Thyroid gland (tissue), 4 donors: ENCODE results near the gene MPPED1. TPM values are rescaled to one million over a fixed set of nuclear protein-coding genes. Genes with fewer than 3 reads are reported as not detected.

Source experiments
- DNase-seq, 2 donors: peaks; one replicate each; pipeline ENCODE4 v3.0.0-alpha.2; 2019
- H3K27ac ChIP-seq, 3 donors: fragments of 200-600 bp; sonication (generic); 1 replicate in 2 of 3; 2 replicates in 1 of 3; pipeline ENCODE4 v1.5.1; 2016 to 2019; ENCODE audit warnings: mild to moderate bottlenecking in 1 of 3, moderate library complexity in 1 of 3
- H3K27me3 ChIP-seq: fragments of 200-600 bp; sonication (generic); one replicate; pipeline ENCODE4 v1.5.1; 2019
- H3K36me3 ChIP-seq, 2 donors: fragments of 200-600 bp; sonication (generic); one replicate each; pipeline ENCODE4 v1.5.1; 2016 to 2019
- H3K4me1 ChIP-seq, 2 donors: fragments of 200-600 bp; sonication (generic); one replicate each; pipeline ENCODE4 v1.5.1; 2017 to 2019
- H3K4me3 ChIP-seq, 3 donors: fragments of 200-600 bp; sonication (generic); replicated peaks in 1 of 3; 1 replicate in 2 of 3; 2 replicates in 1 of 3; pipeline ENCODE4 v1.5.1; 2016; ENCODE audit warnings: mild to moderate bottlenecking in 1 of 3
- H3K9me3 ChIP-seq: fragments of 200-600 bp; sonication (generic); one replicate; pipeline ENCODE4 v1.5.1; 2017
- CTCF ChIP-seq, 6 experiments: fragments of 200-600 bp in 3 of 6; fragments of 450-650 bp in 3 of 6; sonication (generic) in 3 of 6; IDR thresholded peaks; one replicate each; pipeline ENCODE4 v1.5.1; 2016 to 2019; ENCODE audit warnings: antibody characterized with exemption in 6 of 6, mild to moderate bottlenecking in 2 of 6, inconsistent platforms in 1 of 6, moderate library complexity in 1 of 6
- POLR2A ChIP-seq, 2 donors: fragments of 450-650 bp; IDR thresholded peaks; one replicate each; pipeline ENCODE4 v1.6.1; 2017; ENCODE audit warnings: antibody characterized with exemption in 2 of 2, mild to moderate bottlenecking in 2 of 2, moderate library complexity in 1 of 2
- WGBS, 2 donors: methylation state at CpG; one replicate each; pipeline ENCODE4 v1.1.5; 2017; 5-methylcytosine and 5-hydroxymethylcytosine counted together
- intact Hi-C: fragments of 100-400 bp; cut with DNase I; formaldehyde crosslinking; loops from one replicate; pipeline ENCODE4 v1.15.1; 2023
- total RNA-seq, 4 donors: library from RNA; depleted of rRNA; stranded (reverse); fragments of >200 nt; gene quantifications; one replicate each; pipeline ENCODE4 v1.2.3, GENCODE V29; 2016

MPPED1 gene
- total RNA-seq, 4 donors from 2014 or later, result not detected

- Histone ChIP-seq H3K4me1 (no peaks in the 10 kb centered on the region), H3K27me3 (no peaks in the 10 kb centered on the region), H3K36me3 (no peaks in the 10 kb centered on the region), H3K9me3 (no peaks in the 10 kb centered on the region), H3K27ac (no peak overlapping the region), H3K4me3 (no peak overlapping the region)
- intact Hi-C loops, result no loop called here
- 88 to 89% methylated on average over 5 of the region's 5 CpGs for WGBS, 2 donors
- TF ChIP-seq CTCF (IDR thresholded peaks at IDR 0.05), result no peak
- no peak for TF ChIP-seq POLR2A (IDR thresholded peaks at IDR 0.05)
- DNase-seq, result no peak
Observed at GRCh38 chr22:43493297-43493696, 81.5 kb downstream of the MPPED1 start.

GRCh38 chr22:43497956-43498855 lies 86.4 kb downstream of the MPPED1 start:
- intact Hi-C loops, result no loop called here
- no peaks in the 10 kb centered on the region for H3K27me3 ChIP-seq
- TF ChIP-seq POLR2A (IDR thresholded peaks at IDR 0.05) (no peak), CTCF (IDR thresholded peaks at IDR 0.05) (no peak)
- WGBS, 2 donors, result 86 to 89% methylated on average over 14 to 16 of the region's 16 CpGs
- H3K27ac ChIP-seq, result no peak overlapping the region
- DNase-seq, result no peak
- H3K36me3 ChIP-seq, result no peaks in the 10 kb centered on the region
- no peaks in the 10 kb centered on the region for H3K4me1 ChIP-seq
- H3K9me3 ChIP-seq, result no peaks in the 10 kb centered on the region
- H3K4me3 ChIP-seq, result no peak overlapping the region

- Histone ChIP-seq H3K36me3 (no peaks in the 10 kb centered on the region), H3K27me3 (no peaks in the 10 kb centered on the region), H3K4me1 (no peaks in the 10 kb centered on the region), H3K9me3 (no peaks in the 10 kb centered on the region), H3K4me3 (no peak overlapping the region), H3K27ac (no peak overlapping the region)
- no peak for TF ChIP-seq CTCF (IDR thresholded peaks at IDR 0.05)
- TF ChIP-seq POLR2A (IDR thresholded peaks at IDR 0.05), result no peak
- intact Hi-C loops, result no loop called here
- DNase-seq, result no peak
- 97 to 100% methylated on average over 1 of the region's 1 CpG for WGBS, 2 donors
Observed at GRCh38 chr22:43498856-43499253, 87.0 kb downstream of the MPPED1 start.

- no peaks in the 10 kb centered on the region for H3K36me3 ChIP-seq
- TF ChIP-seq CTCF (IDR thresholded peaks at IDR 0.05) (no peak), POLR2A (IDR thresholded peaks at IDR 0.05) (no peak)
- WGBS, 2 donors, result 70 to 76% methylated on average over 22 of the region's 22 CpGs
- H3K4me3 ChIP-seq, result no peak overlapping the region
- H3K27ac ChIP-seq, result no peak overlapping the region
- H3K9me3 ChIP-seq, result no peaks in the 10 kb centered on the region
- intact Hi-C loops, result no loop called here
- H3K4me1 ChIP-seq, result no peaks in the 10 kb centered on the region
- no peak for DNase-seq
- H3K27me3 ChIP-seq, result no peaks in the 10 kb centered on the region
Observed at GRCh38 chr22:43500792-43501785, 89.3 kb downstream of the MPPED1 start.
